Pancreas (tissue), 10 donors: ENCODE data around the gene SLC25A36. TPM values are rescaled to one million over a fixed set of nuclear protein-coding genes. Genes with fewer than 3 reads are reported as not detected.
A peak's percentile ranks its signal among the peaks of the same experiment; 100 is the strongest.

Experiments used
- ATAC-seq, 4 donors: fragments of 200-7000 bp; cut with Tn5 transposase; one replicate each; pipeline versions ENCODE4 v1.8.0 to v1.9.1; 2020; ENCODE audit warnings: mild to moderate bottlenecking in 4 of 4, moderate library complexity in 4 of 4
- DNase-seq, 6 donors: peaks; one replicate each; pipeline ENCODE4 v3.0.0-alpha.2; 2020
- FAIRE-seq: peaks from 2 replicates; lab custom pipeline; 2012; peaks lifted over from hg19 to GRCh38; lab: Jason Lieb, UNC
- H3K27ac ChIP-seq, 4 donors: fragments of 200-600 bp; sonication (generic); 1 replicate in 3 of 4; 2 replicates in 1 of 4; pipeline versions ENCODE4 v1.5.0 to v1.8.0; 2020
- H3K27me3 ChIP-seq, 4 donors: fragments of 200-600 bp; one replicate each; pipeline ENCODE4 v1.8.0; 2021
- H3K36me3 ChIP-seq, 3 donors: fragments of 200-600 bp; sonication (generic) in 1 of 3; one replicate each; pipeline versions ENCODE4 v1.5.0 to v1.8.0; 2020 to 2021
- H3K4me1 ChIP-seq, 3 donors: fragments of 200-600 bp; one replicate each; pipeline ENCODE4 v1.8.0; 2021
- H3K4me3 ChIP-seq, 4 donors: fragments of 200-600 bp; sonication (generic) in 2 of 4; one replicate each; pipeline versions ENCODE4 v1.5.0 to v1.8.0; 2020 to 2021
- H3K9me3 ChIP-seq, 4 donors: fragments of 200-600 bp; one replicate each; pipeline ENCODE4 v1.8.0; 2021
- WGBS, 2 donors: extraction: QIAGEN DNeasy Blood & Tissue Kit; methylation state at CpG; one replicate each; pipeline ENCODE4 v1.1.7; 2013; 5-methylcytosine and 5-hydroxymethylcytosine counted together
- intact Hi-C, 3 donors: fragments of 100-400 bp; cut with DNase I; formaldehyde crosslinking; loops; one replicate each; pipeline versions ENCODE4 v1.11.1 to v1.14.2; 2022
- polyA plus RNA-seq, 2 donors: library from polyadenylated mRNA; stranded (reverse); fragments of 200-250 nt; gene quantifications; one replicate each; pipeline ENCODE4 v1.2.3, GENCODE V29; 2013
- total RNA-seq, 6 donors: library from RNA; stranded (reverse); fragmentation: NEBNext Ultra II Directional in 4 of 6; extraction: Animal tissue kit (Norgen Biotek cat#: 25700) in 4 of 6; gene quantifications; one replicate each; pipeline versions ENCODE4 v1.2.1 to v1.2.4, GENCODE V29; 2021 to 2023
- TF ChIP-seq, protein P1 (sequence below), 4 donors: fragments of 200-600 bp; sonication (generic) in 3 of 4; IDR thresholded peaks; one replicate each; pipeline versions ENCODE4 v1.5.0 to v1.8.0; 2021; ENCODE audit warnings: antibody characterized with exemption in 4 of 4
- donor health status: healthy with polysubstance abuse.
- donor health status: DM: no; HTN: no; CAD: no; lungs with moderate emphysema.
- donor health status: DM: no; HTN: no; CAD: no.
- donor health status: control.
- donor health status: control.
- donor health status: Bipolar disorder and iron deficiency.
- donor health status: DM: yes; HTN: yes; CAD: no.
- donor health status: DM: no; HTN: no; CAD: no.
- donor health status: DM: no; HTN: no; CAD: no.
- donor health status: DM: yes; HTN: yes; CAD: no.

The SLC25A36 gene
- total and polyA plus RNA-seq, 8 donors, result 17.3 to 93.6 (median 45.0) TPM

- WGBS, 2 donors, result 76 to 79% methylated on average over 5 of the region's 5 CpGs
- H3K36me3 ChIP-seq, result no peaks in the 10 kb centered on the region
- ATAC-seq, result peak in 3 of 4 donors; percentile 23 to 70 (median 66)
- no peak overlapping the region for H3K4me3 ChIP-seq
- no peak for DNase-seq
- H3K9me3 ChIP-seq, result no peaks in the 10 kb centered on the region
- no peak for FAIRE-seq
- H3K27me3 ChIP-seq, result no peaks in the 10 kb centered on the region
- H3K4me1 ChIP-seq, result peaks cover 0 to 10% (median 8%) of the 10 kb centered on the region in 3 donors
- intact Hi-C loops, result no loop called here
- H3K27ac ChIP-seq, result no peak overlapping the region
- TF ChIP-seq, protein P1, sequence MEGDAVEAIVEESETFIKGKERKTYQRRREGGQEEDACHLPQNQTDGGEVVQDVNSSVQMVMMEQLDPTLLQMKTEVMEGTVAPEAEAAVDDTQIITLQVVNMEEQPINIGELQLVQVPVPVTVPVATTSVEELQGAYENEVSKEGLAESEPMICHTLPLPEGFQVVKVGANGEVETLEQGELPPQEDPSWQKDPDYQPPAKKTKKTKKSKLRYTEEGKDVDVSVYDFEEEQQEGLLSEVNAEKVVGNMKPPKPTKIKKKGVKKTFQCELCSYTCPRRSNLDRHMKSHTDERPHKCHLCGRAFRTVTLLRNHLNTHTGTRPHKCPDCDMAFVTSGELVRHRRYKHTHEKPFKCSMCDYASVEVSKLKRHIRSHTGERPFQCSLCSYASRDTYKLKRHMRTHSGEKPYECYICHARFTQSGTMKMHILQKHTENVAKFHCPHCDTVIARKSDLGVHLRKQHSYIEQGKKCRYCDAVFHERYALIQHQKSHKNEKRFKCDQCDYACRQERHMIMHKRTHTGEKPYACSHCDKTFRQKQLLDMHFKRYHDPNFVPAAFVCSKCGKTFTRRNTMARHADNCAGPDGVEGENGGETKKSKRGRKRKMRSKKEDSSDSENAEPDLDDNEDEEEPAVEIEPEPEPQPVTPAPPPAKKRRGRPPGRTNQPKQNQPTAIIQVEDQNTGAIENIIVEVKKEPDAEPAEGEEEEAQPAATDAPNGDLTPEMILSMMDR (IDR thresholded peaks at IDR 0.05), result no peak
These were observed 30.8 kb upstream of the SLC25A36 start for GRCh38 chr3:140910860-140911259.

DNA sequence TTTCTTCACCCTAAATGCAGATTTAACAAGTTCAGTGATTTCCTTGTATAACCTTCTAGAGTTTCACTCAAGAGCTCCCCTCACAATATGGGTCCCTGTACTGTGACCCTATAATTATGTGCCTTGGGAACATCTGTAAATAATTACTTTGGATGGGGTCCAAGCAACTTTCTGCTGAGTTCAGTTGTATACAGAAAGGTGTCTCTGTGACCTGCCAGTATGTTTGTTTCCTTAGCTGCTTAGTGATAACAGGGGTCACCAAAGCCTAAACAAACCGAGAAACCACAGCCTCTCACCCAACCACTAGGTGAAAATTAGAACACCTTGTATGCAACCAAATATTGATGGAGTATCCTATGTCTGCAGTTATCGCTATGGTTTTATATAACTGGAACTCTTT is 29.8 kb upstream of the SLC25A36 start:
- FAIRE-seq (no peak), ATAC-seq (peak; percentile 31 to 71 (median 60)), DNase-seq (no peak)
- TF ChIP-seq, protein P1 (IDR thresholded peaks at IDR 0.05), result no peak
- Histone ChIP-seq H3K4me3 (no peak overlapping the region), H3K36me3 (no peaks in the 10 kb centered on the region), H3K27ac (no peak overlapping the region), H3K27me3 (no peaks in the 10 kb centered on the region), H3K4me1 (peaks cover 0 to 10% (median 8%) of the 10 kb centered on the region in 3 donors), H3K9me3 (no peaks in the 10 kb centered on the region)
- WGBS, 2 donors, result 41 to 47% methylated on average over 2 of the region's 2 CpGs
- intact Hi-C loops, result no loop called here

DNA sequence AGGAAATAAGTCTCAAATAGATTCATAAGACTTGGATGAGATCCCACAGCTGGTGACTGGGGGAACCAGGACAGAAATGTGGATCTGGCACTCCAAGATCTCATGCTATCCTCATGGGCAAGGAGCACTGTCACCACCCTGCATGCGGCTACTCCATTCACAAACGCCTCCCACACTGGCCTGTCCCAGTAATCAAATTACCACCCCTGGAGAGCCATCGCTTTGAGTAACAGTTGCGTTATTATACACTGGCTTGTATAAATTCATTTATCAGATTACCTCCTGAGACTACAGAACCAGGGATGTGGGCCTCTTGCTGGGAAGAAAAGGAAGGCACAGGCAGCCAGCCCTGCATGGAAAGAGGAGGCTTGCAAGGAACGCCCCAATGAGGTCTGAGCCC is 27.9 kb upstream of the SLC25A36 start:
- peaks cover 0 to 21% (median 21%) of the 10 kb centered on the region in 3 donors for H3K4me1 ChIP-seq
- TF ChIP-seq, protein P1 (IDR thresholded peaks at IDR 0.05), result no peak
- no peak for FAIRE-seq
- H3K27me3 ChIP-seq, result no peaks in the 10 kb centered on the region
- DNase-seq, result no peak
- no peak for ATAC-seq
- intact Hi-C loops, result no loop called here
- H3K9me3 ChIP-seq, result no peaks in the 10 kb centered on the region
- H3K27ac ChIP-seq, result no peak overlapping the region
- no peak overlapping the region for H3K4me3 ChIP-seq
- WGBS, 2 donors, result 93 to 95% methylated on average over 5 of the region's 5 CpGs
- no peaks in the 10 kb centered on the region for H3K36me3 ChIP-seq

DNA sequence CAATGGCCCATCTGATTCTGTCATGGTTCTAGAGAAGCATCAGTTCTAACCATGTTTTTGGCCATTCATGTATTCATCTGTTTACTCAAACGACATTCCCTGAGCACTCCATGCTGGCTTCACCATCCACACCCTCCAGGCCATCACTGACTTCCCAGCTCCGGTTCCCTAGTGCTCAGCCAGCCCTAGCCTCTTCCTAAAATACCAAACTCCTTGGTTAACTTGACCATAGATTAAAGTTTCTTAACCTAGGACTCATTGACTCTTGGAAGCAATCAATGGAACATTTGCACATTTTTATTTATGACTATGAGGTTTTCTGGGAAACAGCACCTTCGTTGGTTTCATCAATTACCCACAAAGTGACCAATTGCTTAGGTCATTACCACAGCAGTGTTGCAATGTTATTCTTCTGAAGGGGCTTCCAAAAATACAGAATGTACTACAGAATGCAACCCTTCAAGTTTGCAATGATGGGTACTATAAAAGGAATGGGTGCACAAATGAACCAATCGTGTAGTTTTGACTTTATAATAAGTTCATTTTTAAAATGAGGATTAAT is 27.2 kb upstream of the SLC25A36 start:
- H3K27me3 ChIP-seq, result no peaks in the 10 kb centered on the region
- no peak for ATAC-seq
- H3K4me3 ChIP-seq, result no peak overlapping the region
- intact Hi-C loops, result no loop called here
- no peak for DNase-seq
- no peak overlapping the region for H3K27ac ChIP-seq
- FAIRE-seq, result no peak
- no peaks in the 10 kb centered on the region for H3K9me3 ChIP-seq
- no peaks in the 10 kb centered on the region for H3K36me3 ChIP-seq
- TF ChIP-seq, protein P1 (IDR thresholded peaks at IDR 0.05), result no peak
- peaks cover 0 to 21% (median 21%) of the 10 kb centered on the region in 3 donors for H3K4me1 ChIP-seq
- 85 to 86% methylated on average over 4 of the region's 4 CpGs for WGBS, 2 donors

- no peaks in the 10 kb centered on the region for H3K9me3 ChIP-seq
- TF ChIP-seq, protein P1 (IDR thresholded peaks at IDR 0.05), result no peak
- no peak for FAIRE-seq
- ATAC-seq, result no peak
- peaks cover 0 to 17% (median 16%) of the 10 kb centered on the region in 3 donors for H3K4me1 ChIP-seq
- H3K36me3 ChIP-seq, result no peaks in the 10 kb centered on the region
- intact Hi-C loops, result no loop called here
- no peaks in the 10 kb centered on the region for H3K27me3 ChIP-seq
- H3K27ac ChIP-seq, result no peak overlapping the region
- DNase-seq, result no peak
- H3K4me3 ChIP-seq, result no peak overlapping the region
These were observed 25.0 kb upstream of the SLC25A36 start for GRCh38 chr3:140916603-140917002.
